Neutrophil (primary cell): ENCODE results near the gene DUOXA1.

Experiments used
- H3K27ac ChIP-seq: fragments of 200-600 bp; sonication (generic); 2 replicates; pipeline ENCODE4 v1.5.1; 2016; ENCODE audit warnings: mild to moderate bottlenecking, moderate library complexity
- H3K27me3 ChIP-seq: fragments of 200-600 bp; sonication (generic); 2 replicates; pipeline ENCODE4 v1.6.0; 2016; ENCODE audit warnings: mild to moderate bottlenecking
- H3K36me3 ChIP-seq: fragments of 200-600 bp; sonication (generic); 2 replicates; pipeline ENCODE4 v1.5.1; 2017
- H3K4me1 ChIP-seq, 2 experiments: fragments of 200-600 bp in 1 of 2; sonication (generic) in 1 of 2; 1 replicate in 1 of 2; 2 replicates in 1 of 2; pipeline versions ENCODE4 v1.5.1 to v1.6.1; 2013 to 2016; ENCODE audit warnings: low read depth in 1 of 2, low read length in 1 of 2, mild to moderate bottlenecking in 1 of 2, moderate library complexity in 1 of 2; ENCODE audit not compliant: control insufficient read depth in 1 of 2, insufficient read depth in 1 of 2
- H3K4me3 ChIP-seq, 2 experiments: fragments of 200-600 bp in 1 of 2; sonication (generic) in 1 of 2; 1 replicate in 1 of 2; 2 replicates in 1 of 2; pipeline ENCODE4 v1.5.1; 2013 to 2016; ENCODE audit warnings: low read depth in 1 of 2, low read length in 1 of 2, mild to moderate bottlenecking in 1 of 2, moderate library complexity in 1 of 2
- H3K9me3 ChIP-seq: fragments of 200-600 bp; sonication (generic); 2 replicates; pipeline ENCODE4 v1.5.1; 2016
- TF ChIP-seq, protein P1 (sequence below): fragments of 200-600 bp; sonication (generic); IDR thresholded peaks from 2 replicates; pipeline ENCODE4 v1.5.1; 2016; ENCODE audit warnings: antibody characterized with exemption

Gene DUOXA1

GRCh38 chr15:45165536-45165935, 35.9 kb upstream of the DUOXA1 start:
- TF ChIP-seq, protein P1, sequence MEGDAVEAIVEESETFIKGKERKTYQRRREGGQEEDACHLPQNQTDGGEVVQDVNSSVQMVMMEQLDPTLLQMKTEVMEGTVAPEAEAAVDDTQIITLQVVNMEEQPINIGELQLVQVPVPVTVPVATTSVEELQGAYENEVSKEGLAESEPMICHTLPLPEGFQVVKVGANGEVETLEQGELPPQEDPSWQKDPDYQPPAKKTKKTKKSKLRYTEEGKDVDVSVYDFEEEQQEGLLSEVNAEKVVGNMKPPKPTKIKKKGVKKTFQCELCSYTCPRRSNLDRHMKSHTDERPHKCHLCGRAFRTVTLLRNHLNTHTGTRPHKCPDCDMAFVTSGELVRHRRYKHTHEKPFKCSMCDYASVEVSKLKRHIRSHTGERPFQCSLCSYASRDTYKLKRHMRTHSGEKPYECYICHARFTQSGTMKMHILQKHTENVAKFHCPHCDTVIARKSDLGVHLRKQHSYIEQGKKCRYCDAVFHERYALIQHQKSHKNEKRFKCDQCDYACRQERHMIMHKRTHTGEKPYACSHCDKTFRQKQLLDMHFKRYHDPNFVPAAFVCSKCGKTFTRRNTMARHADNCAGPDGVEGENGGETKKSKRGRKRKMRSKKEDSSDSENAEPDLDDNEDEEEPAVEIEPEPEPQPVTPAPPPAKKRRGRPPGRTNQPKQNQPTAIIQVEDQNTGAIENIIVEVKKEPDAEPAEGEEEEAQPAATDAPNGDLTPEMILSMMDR = no peak
- H3K9me3 ChIP-seq = no peaks in the 10 kb centered on the region
- no peaks in the 10 kb centered on the region for H3K36me3 ChIP-seq
- H3K4me1 ChIP-seq = peaks cover 0 to 9% of the 10 kb centered on the region in 2 experiments
- no peak overlapping the region for H3K4me3 ChIP-seq
- no peaks in the 10 kb centered on the region for H3K27me3 ChIP-seq
- H3K27ac ChIP-seq = no peak overlapping the region

DNA sequence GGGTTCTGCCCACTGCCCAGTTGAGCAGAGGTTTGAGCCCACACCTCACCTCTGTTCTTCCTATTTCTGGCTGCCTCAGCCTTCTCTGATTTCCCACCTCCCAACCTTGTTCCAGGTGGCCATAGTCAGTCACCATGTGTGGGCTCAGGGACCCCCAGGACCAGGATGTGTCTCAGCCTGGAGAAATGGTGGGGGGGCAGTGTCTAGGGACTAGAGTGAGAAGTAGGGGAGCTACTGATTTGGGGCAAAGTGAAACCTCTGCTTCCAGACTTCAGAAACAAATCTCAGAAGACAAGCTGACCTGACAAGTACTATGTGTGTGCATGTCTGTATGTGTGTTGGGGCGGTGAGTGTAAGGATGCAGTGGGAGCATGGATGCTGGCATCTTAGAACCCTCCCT, 35.2 kb upstream of the DUOXA1 start:
- TF ChIP-seq, protein P1 = no peak
- peaks cover 0 to 9% of the 10 kb centered on the region in 2 experiments for H3K4me1 ChIP-seq
- no peaks in the 10 kb centered on the region for H3K9me3 ChIP-seq
- no peaks in the 10 kb centered on the region for H3K27me3 ChIP-seq
- no peaks in the 10 kb centered on the region for H3K36me3 ChIP-seq
- no peak overlapping the region for H3K4me3 ChIP-seq
- H3K27ac ChIP-seq = no peak overlapping the region

GRCh38 chr15:45163508-45163856, 33.8 kb upstream of the DUOXA1 start:
- no peaks in the 10 kb centered on the region for H3K36me3 ChIP-seq
- TF ChIP-seq, protein P1 = no peak
- peaks cover 0 to 9% of the 10 kb centered on the region in 2 experiments for H3K4me1 ChIP-seq
- H3K27ac ChIP-seq = no peak overlapping the region
- no peaks in the 10 kb centered on the region for H3K27me3 ChIP-seq
- H3K4me3 ChIP-seq = no peak overlapping the region
- H3K9me3 ChIP-seq = no peaks in the 10 kb centered on the region

DNA sequence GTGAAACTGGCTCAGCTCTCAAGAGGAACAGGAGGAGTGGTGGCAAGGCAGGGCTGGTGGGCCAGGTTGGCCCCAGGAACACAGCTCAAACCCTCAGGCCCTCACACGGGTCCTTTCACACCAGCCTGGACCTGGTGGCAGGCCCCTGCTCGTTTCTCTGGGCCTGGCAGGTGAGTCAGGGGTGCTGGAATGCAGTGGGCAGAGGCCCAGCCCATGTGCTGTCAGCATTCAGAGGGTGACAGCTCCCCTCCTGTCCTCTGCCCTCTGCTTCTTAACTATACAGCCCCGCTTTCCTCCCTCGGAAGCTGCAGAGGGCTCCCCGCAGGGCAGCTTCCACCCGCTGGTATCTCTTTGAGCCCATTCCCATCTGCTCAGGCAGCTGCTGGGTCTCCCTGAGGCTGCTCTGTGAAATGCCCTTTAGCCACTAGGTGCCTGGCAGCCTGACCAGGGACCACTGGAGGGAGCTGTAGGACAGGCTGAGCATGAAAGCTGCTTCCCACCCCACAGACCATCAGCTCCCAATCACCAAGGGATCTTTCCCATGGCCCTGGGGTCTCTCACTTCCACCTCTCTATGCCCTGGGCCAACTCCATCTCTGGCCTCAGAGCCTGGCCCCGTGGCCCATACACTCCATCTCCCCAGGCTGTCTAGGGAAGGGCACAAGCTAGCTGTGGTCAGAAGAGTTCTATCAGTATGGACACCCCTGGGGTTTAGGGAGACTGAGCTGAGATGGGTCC, 33.3 kb upstream of the DUOXA1 start:
- H3K9me3 ChIP-seq = no peaks in the 10 kb centered on the region
- H3K27me3 ChIP-seq = no peaks in the 10 kb centered on the region
- TF ChIP-seq, protein P1 = peak; percentile 34
- no peak overlapping the region for H3K4me3 ChIP-seq
- no peaks in the 10 kb centered on the region for H3K36me3 ChIP-seq
- H3K4me1 ChIP-seq = peaks cover 0 to 9% of the 10 kb centered on the region in 2 experiments
- no peak overlapping the region for H3K27ac ChIP-seq

GRCh38 chr15:45161666-45162065, 32.0 kb upstream of the DUOXA1 start:
- Histone ChIP-seq H3K27ac (no peak overlapping the region), H3K4me3 (no peak overlapping the region), H3K27me3 (no peaks in the 10 kb centered on the region), H3K9me3 (no peaks in the 10 kb centered on the region), H3K4me1 (peaks cover 0 to 8% of the 10 kb centered on the region in 2 experiments), H3K36me3 (no peaks in the 10 kb centered on the region)
- TF ChIP-seq, protein P1 = no peak
